ENCODE data around the gene LSM14A. TPM values are rescaled to one million over a fixed set of nuclear protein-coding genes. Genes with fewer than 3 reads are reported as not detected.
A peak's percentile ranks its signal among the peaks of the same experiment; 100 is the strongest.

LSM14A gene
- total and polyA plus RNA-seq, 2 of the 13 experiments (the other 11 are each of a cell fraction or from before 2014, with no cell fraction given), result 77.0 to 83.6 TPM

GRCh38 chr19:34172661-34173192 lies 423 bp downstream of the LSM14A start (continued):
- TF ChIP-seq SNAPC5 (CRISPR knock-in tag; IDR thresholded peaks at IDR 0.05; ENCODE audit: borderline replicate concordance) (no peak), REST (IDR thresholded peaks at IDR 0.05; ENCODE audit: borderline replicate concordance in 1 of 2, low read depth in 1 of 2, low read length in 2 of 2) (no peak), AHR (CRISPR knock-in tag; IDR thresholded peaks at IDR 0.05) (peak; percentile 14; the same call in 1 of the 2 replicates), KLF12 (CRISPR knock-in tag; IDR thresholded peaks at IDR 0.05; ENCODE audit: borderline replicate concordance) (no peak), EHMT2 (IDR thresholded peaks at IDR 0.05; ENCODE audit: borderline replicate concordance, low read depth, low read length) (no peak), PCBP1 (IDR thresholded peaks at IDR 0.05; ENCODE audit: borderline replicate concordance, low read depth, low read length) (no peak), ZNF574 (CRISPR knock-in tag; IDR thresholded peaks at IDR 0.05) (no peak; the same call in 1 of the 2 replicates), ZNF414 (CRISPR knock-in tag; IDR thresholded peaks at IDR 0.05) (no peak), SMAD9 (CRISPR knock-in tag; IDR thresholded peaks at IDR 0.05) (no peak), ZNF430 (CRISPR knock-in tag; IDR thresholded peaks at IDR 0.05) (no peak; the same call in 1 of the 2 replicates), ELF1 (CRISPR knock-in tag; IDR thresholded peaks at IDR 0.05) (no peak), SALL2 (CRISPR knock-in tag; IDR thresholded peaks at IDR 0.05) (no peak), TAF15 (IDR thresholded peaks at IDR 0.05; ENCODE audit: low read depth, low read length, poor library complexity, severe bottlenecking) (no peak), IRF1 (CRISPR knock-in tag; IDR thresholded peaks at IDR 0.05; ENCODE audit: low read depth) (no peak), GATAD2A (CRISPR knock-in tag; IDR thresholded peaks at IDR 0.05) (no peak), DZIP1 (CRISPR knock-in tag; IDR thresholded peaks at IDR 0.05) (no peak), MXD4 (CRISPR knock-in tag; IDR thresholded peaks at IDR 0.05) (no peak), NFATC3 (CRISPR knock-in tag; IDR thresholded peaks at IDR 0.05) (no peak), ZNF441 (CRISPR knock-in tag; IDR thresholded peaks at IDR 0.05; ENCODE audit: borderline replicate concordance) (no peak; the same call in 1 of the 2 replicates)
